ENCODE results near the gene LYZL2. TPM values are rescaled to one million over a fixed set of nuclear protein-coding genes. Genes with fewer than 3 reads are reported as not detected.
"Not testable (repeated sequence)": the region's sequence is repeated elsewhere in the genome, so short reads cannot be mapped to it uniquely, and the experiment has no call there.

The LYZL2 gene
- total and polyA plus RNA-seq, 8 donors, result not detected

DNA sequence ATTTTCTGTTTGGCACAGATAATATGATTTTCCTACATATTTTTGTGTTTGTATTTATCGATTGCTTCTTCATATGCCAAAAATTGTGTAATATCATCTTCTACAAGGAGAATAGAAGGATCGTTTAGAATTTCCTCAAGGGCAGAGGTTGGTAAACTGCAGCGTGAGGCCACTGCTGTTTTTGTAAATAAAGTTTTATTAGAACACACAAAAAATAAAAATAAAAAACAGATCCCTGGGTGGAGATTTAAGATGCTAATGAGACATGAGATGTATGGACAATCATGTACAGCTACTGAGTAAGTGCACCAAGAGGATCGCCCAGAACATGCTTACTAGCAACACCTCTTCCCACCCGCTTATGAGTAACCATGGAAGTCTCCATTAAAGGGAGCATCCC lies 9.6 kb downstream of the LYZL2 start:
- intact Hi-C loops (cut with DNase I), result no loop called here
- no peak for ATAC-seq

DNA sequence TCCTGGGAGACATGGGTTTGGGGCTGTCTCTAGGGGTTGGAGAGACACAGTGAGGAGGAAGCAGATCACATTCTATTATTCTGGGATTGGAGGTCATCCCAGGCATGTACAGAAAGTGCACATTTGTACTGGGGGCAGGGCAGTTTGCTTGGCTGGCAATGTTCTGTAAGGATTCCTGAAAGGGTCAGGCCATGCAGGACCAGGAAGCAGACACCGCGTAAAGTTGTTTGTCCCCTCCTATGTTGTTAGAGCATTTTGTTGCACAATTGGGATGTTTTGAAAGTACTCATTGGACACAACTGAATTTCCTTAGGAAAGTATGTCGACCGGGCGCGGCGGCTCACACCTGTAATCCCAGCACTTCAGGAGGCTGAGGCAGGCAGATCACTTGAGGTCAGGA lies 12.5 kb downstream of the LYZL2 start:
- Histone ChIP-seq H3K4me1 (no peaks in the 10 kb centered on the region), H3K36me3 (no peaks in the 10 kb centered on the region), H3K27ac (no peak overlapping the region), H3K4me3 (no peak overlapping the region), H3K27me3 (no peaks in the 10 kb centered on the region), H3K9me3 (no peaks in the 10 kb centered on the region)
- no peak for DNase-seq
- TF ChIP-seq, protein P1, sequence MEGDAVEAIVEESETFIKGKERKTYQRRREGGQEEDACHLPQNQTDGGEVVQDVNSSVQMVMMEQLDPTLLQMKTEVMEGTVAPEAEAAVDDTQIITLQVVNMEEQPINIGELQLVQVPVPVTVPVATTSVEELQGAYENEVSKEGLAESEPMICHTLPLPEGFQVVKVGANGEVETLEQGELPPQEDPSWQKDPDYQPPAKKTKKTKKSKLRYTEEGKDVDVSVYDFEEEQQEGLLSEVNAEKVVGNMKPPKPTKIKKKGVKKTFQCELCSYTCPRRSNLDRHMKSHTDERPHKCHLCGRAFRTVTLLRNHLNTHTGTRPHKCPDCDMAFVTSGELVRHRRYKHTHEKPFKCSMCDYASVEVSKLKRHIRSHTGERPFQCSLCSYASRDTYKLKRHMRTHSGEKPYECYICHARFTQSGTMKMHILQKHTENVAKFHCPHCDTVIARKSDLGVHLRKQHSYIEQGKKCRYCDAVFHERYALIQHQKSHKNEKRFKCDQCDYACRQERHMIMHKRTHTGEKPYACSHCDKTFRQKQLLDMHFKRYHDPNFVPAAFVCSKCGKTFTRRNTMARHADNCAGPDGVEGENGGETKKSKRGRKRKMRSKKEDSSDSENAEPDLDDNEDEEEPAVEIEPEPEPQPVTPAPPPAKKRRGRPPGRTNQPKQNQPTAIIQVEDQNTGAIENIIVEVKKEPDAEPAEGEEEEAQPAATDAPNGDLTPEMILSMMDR (IDR thresholded peaks at IDR 0.05), result no peak
- intact Hi-C loops (cut with DNase I), result no loop called here
- ATAC-seq, result no peak

More for the DNA sequence above, 9.6 kb downstream of the LYZL2 start:
- H3K27me3 ChIP-seq, result no peaks in the 10 kb centered on the region
- H3K9me3 ChIP-seq, result no peaks in the 10 kb centered on the region
- TF ChIP-seq, protein P1 (IDR thresholded peaks at IDR 0.05), result no peak
- H3K4me3 ChIP-seq, result no peak overlapping the region
- H3K4me1 ChIP-seq, result no peaks in the 10 kb centered on the region
- H3K27ac ChIP-seq, result no peak overlapping the region
- DNase-seq, result no peak
- H3K36me3 ChIP-seq, result no peaks in the 10 kb centered on the region

DNA sequence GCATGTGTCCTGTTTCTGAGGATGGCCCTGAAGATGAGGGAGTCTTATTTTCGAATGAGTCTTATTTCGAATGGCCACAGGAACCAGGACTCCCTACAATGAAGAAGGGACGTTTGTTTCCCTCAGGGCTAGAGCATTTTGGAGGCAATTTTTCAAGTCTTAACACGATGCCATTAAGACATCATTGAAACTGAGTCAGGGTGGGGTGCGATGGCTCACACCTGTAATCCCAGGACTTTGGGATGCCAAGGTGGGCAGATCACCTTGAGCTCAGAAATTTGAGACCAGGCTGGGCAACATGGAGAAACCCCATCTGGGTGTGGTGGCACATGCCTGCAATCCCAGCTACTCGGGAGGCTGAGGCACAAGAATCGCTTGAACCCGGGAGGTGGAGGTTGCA lies 18.5 kb downstream of the LYZL2 start:
- intact Hi-C loops (cut with DNase I); H3K27ac ChIP-seq; H3K4me3 ChIP-seq; H3K9me3 ChIP-seq; H3K27me3 ChIP-seq; ATAC-seq; DNase-seq; H3K36me3 ChIP-seq; H3K4me1 ChIP-seq: not testable (repeated sequence)

DNA sequence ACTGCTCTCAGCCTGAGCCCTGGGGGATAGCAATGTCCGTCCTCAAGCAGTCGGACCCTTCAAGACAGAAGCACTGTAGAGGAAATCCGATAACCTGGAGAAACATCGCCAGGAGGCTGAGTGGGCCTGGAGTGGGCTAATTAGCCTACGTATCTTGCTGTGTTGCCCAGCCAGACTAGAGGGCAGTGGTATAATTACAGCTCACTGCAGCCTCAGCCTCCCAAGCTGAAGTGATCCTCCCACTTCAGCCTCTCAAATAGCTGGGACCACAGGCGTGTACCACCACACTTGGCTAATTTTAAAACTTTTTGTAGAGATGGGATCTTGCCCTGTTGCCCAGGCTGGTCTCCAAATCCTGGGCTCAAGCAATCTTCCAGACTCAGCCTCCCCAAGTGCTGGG lies 21.7 kb downstream of the LYZL2 start:
- no peaks in the 10 kb centered on the region for H3K27me3 ChIP-seq
- no peak for ATAC-seq
- peaks cover 0 to 4% of the 10 kb centered on the region in 2 donors for H3K4me1 ChIP-seq
- no peak for DNase-seq
- H3K27ac ChIP-seq, result no peak overlapping the region
- H3K9me3 ChIP-seq, result no peaks in the 10 kb centered on the region
- TF ChIP-seq, protein P1 (IDR thresholded peaks at IDR 0.05), result no peak
- H3K4me3 ChIP-seq, result no peak overlapping the region
- intact Hi-C loops (cut with DNase I), result no loop called here
- H3K36me3 ChIP-seq, result no peaks in the 10 kb centered on the region

DNA sequence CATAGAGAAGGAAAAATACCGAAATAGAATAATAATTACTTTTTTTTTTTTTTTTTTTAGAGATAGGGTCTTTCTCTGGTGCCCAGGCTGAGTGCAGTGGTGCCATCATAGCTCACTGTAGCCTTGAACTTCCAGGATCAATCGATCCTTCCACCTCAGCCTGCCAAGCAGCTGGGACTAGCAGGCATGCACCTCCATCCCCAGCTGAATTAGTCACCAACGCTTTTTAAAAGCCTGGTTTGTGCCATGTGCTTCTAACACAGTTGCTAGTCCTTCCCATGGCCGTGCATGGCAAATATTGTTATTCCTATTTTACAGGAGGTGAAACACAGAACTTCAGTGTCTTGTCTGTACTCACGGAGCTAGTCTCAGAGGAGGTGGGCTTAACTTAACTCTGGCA lies 23.2 kb downstream of the LYZL2 start:
- H3K27ac ChIP-seq, result no peak overlapping the region
- no peak for DNase-seq
- no peaks in the 10 kb centered on the region for H3K27me3 ChIP-seq
- no peaks in the 10 kb centered on the region for H3K36me3 ChIP-seq
- intact Hi-C loops (cut with DNase I), result no loop called here
- H3K4me1 ChIP-seq, result peaks cover 0 to 4% of the 10 kb centered on the region in 2 donors
- no peaks in the 10 kb centered on the region for H3K9me3 ChIP-seq
- ATAC-seq, result no peak
- TF ChIP-seq, protein P1 (IDR thresholded peaks at IDR 0.05), result no peak
- H3K4me3 ChIP-seq, result no peak overlapping the region

DNA sequence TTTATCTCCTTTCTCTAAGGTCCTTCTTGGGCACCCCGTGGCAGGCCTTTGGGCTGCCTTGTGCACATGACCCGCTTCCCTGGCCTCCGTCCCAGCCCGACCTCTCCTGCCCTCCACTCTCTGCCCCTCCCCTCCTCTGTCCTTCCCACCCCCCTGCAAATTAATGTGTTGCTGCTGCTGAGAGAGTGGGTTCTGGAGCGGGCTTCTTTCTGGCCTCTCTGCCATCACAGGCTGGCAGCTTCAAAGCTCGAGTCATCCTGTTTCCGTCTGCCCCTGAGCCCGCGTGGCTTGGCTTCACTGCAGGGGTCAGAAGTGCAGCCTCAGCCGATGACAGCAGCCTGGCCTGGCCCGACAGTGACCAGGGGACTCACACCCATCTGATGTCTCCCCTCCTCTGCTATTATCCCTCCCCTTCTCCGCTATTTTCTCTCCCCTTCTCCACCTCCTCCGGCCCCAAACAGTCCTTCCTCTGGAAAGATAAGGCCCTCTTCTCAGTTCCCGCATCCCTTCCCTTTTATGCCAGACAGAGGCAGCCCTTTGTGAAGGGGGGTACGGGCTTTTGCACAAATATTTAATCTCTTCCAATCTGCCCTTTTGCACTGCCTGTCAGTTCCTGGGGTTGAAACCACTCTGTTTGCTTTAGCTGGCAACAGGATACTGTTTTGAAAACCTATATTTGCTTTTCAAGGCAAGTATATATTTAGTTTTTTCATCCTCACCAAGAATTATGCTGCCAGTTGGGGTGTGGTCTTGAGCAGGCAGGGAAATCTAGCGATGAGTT lies 24.0 kb downstream of the LYZL2 start:
- ATAC-seq, result peak; percentile 63
- intact Hi-C loops (cut with DNase I), result not testable (repeated sequence)

More for the DNA sequence above, 24.0 kb downstream of the LYZL2 start:
- H3K9me3 ChIP-seq, H3K27me3 ChIP-seq, H3K4me1 ChIP-seq, H3K36me3 ChIP-seq, H3K4me3 ChIP-seq, H3K27ac ChIP-seq: not testable (repeated sequence)
- DNase-seq, result peak in 1 of 4 donors; percentile 26
